GM21529 (cell line): ENCODE measurements around the gene YIF1B.
A peak's percentile ranks its signal among the peaks of the same experiment; 100 is the strongest.
"Not testable (repeated sequence)": the region's sequence is repeated elsewhere in the genome, so short reads cannot be mapped to it uniquely, and the experiment has no call there.

Experiments
- ATAC-seq: cut with Tn5 transposase; IDR thresholded peaks from one replicate; pipeline ENCODE4 v1.9.1; 2021; ENCODE audit not compliant: unreplicated experiment

YIF1B gene

GRCh38 chr19:38277969-38278680 is 37.6 kb downstream of the YIF1B start:
- ATAC-seq, result no peak

DNA sequence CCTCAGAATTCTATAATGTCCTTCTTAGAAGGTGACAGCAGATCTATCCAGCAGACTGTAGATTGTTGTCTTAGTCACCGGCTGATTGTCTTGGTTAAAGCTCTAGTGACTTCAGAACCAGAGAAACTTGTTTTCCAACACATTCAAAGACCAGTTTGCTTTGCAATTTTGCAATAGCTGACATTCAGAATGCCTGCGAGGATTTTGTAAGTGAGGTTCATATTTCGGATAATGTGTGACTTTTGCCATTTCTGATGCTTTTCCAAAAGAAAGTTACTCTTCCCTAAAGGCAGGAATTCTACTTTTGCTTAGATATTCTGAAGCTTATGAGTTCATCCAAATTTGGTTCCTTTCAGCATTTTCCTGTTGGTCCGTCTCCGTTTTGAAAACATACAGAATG is 38.2 kb downstream of the YIF1B start:
- ATAC-seq, result no peak

DNA sequence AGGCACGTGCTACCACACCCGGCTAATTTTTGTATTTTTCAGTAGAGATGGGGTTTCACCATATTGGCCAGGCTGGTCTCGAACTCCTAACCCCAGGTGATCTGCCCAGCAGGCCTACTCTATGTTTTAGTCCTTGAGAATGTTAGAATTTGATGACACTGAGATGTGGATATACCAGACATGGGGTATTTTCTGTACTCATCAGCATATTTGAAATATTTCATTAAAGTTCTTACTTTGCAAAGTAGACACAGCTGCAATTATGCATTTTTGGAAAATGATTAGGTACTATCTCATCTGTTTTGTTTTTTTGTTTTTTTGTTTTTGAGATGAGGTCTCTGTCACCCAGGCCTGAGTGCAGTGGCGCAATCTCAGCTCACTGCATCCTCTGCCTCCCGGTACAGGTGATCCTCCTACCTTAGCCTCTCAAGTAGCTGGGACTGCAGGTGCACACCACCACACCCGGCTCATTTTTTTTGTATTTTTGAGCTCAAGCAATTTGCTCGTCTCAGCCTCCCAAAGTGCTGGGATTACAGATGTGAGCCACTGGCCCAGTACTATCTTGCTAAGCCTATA is 38.7 kb downstream of the YIF1B start:
- no peak for ATAC-seq

GRCh38 chr19:38274739-38275138 is 41.0 kb downstream of the YIF1B start:
- ATAC-seq, result no peak

DNA sequence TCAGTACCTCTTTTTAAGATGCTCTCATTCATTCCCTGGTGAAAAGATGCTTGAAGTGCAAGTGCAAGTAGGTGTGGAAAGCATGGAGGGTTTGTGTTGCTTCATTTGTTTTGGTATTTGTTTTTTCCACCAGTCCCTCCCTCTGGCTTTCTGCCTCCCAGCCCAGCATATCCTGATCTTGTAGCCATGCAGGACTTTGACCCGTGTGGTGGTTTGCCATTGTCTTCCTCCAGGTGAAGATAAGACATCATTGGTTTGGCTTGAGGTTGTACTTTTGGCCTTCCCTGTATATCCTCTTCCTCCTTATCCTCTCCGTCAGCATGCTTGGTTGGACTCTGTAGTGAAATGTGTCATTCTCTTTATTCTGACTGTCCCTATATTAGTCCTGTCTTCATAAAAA is 42.2 kb downstream of the YIF1B start:
- no peak for ATAC-seq

- ATAC-seq, result no peak
These were observed 45.1 kb downstream of the YIF1B start for GRCh38 chr19:38270587-38271167.

DNA sequence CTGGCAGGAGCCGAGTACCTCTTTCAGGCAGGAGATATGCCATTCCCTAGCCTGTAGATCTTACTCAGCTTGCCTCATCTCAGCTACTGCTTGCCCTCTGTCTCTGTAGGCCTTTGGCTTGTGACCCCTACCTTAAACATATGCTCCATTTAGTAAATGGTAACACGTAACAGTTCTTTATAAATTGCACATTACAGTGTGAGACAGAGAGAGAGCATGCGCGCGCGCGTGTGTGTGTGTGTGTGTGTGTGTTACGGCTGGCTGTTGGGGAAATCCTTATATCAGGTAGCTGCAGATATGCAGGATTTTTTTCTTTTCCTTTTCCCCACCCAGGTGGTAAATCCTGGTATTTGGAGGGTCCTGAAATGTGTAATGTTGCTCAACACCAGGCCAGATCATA is 47.2 kb downstream of the YIF1B start:
- ATAC-seq, result no peak

GRCh38 chr19:38267761-38268483 is 47.8 kb downstream of the YIF1B start:
- no peak for ATAC-seq

DNA sequence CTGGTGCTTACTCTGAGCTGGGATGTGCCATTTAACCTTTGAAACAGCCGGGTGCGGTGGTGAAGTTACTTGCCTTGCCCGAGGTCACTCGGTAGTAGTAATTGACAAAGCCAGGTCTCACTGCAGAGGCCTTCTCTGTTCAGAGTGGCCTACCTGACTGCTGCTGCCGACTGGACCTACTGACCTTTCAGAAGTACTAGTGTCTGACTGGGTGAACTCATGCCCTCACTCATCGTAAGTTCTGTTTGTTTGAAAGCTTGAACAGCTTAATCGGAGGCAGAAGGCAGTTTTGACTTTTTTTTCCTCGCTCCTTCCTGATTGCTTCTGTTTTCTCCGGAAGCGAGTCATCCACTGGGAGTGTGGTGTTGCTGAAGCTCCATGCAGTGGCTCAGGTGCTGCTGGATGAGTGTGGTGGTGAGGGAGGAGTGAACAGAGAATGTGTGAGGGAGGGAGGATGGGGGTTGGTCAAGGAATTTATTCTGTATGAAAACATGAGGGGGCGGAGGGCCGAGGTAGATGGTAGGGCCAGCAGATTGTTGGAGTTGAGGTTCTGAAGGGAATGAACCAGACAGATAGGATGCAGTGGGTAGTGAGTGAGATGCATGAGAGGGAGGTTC is 48.7 kb downstream of the YIF1B start:
- no peak for ATAC-seq

DNA sequence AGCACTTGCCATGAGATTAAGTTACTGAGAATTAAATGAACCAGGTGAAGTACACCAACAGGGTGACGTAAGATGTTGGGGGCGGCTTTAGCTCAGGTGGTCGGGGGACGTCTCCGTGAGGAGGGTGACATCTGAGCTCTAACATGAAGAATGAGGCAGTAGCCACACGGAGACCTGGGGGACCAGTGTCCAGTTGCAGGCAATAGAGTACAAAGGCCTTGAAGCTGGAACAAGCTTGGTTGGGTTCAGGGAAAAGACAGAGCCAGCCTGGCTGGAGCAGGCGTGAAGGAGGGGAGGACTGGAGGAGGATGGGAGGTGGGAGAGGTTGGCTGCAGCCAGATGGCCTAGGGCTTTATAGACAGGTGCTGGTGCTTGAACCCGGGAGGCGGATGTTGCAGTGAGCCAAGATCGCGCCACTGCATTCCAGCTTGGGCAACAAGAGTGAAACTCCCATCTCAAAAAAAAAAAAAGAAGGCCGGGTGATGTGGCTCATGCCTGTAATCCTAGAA is 49.8 kb downstream of the YIF1B start:
- ATAC-seq, result no peak

- no peak for ATAC-seq
These were observed 50.4 kb downstream of the YIF1B start for GRCh38 chr19:38265213-38265861.

DNA sequence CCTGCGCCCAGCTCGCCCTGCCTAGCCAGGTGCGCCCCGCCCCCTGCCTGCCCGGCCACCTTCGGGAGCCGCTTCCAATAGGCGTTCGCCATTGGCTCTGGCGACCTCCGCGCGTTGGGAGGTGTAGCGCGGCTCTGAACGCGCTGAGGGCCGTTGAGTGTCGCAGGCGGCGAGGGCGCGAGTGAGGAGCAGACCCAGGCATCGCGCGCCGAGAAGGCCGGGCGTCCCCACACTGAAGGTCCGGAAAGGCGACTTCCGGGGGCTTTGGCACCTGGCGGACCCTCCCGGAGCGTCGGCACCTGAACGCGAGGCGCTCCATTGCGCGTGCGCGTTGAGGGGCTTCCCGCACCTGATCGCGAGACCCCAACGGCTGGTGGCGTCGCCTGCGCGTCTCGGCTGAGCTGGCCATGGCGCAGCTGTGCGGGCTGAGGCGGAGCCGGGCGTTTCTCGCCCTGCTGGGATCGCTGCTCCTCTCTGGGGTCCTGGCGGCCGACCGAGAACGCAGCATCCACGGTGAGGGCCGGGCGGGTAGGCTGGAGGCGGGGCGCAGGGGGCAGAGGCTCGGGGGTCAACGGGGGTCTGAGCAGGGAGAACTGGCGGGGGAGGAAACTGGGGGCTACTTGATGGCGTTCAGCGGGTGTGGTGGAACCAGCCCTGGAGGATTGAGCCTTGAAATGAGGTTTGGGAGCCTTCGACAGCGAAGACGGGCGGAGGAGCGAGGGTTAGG is 51.1 kb downstream of the YIF1B start, which contains the start of gene SPINT2:
TSS of gene SPINT2 (plus strand) at position 88 of the 727 bp plus-strand sequence. CDS start at position 408, 320 bp downstream.
- no peak for ATAC-seq

GRCh38 chr19:38263689-38264485 is 51.9 kb downstream of the YIF1B start:
- ATAC-seq, result peak; percentile 49

DNA sequence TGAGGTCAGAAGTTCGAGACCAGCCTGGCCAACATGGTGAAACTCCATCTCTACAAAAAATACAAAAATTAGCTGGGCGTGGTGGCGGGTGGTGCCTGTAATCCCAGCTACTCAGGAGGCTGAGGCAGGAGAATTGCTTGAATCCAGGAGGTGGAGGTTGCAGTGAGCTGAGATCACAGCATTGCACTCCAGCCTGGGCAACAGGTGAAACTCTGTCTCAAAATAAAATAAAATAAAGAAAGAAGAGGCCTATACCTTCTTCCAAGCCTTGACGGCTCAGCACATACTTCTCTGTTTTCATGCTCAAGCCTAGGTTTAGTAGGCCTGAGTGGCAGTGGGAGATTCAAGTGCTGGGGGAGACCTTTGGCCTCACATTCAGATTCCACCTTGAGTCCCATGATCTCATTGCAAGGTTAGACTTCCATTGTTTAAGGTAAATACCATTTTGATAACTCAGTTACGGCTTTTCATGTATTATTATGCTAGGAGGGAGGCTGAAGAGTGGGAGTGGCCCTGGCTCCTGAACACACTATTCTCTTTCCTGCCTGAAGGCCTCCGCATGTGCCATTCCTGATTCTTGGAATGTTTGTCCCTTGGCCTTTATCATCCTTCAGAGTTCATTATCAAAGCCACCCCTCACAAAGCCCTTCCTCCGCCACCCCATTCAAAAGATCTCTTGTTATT is 53.0 kb downstream of the YIF1B start:
- no peak for ATAC-seq

GRCh38 chr19:38261942-38262341 is 53.8 kb downstream of the YIF1B start:
- not testable (repeated sequence) for ATAC-seq

GRCh38 chr19:38255383-38256014 is 60.2 kb downstream of the YIF1B start:
- ATAC-seq, result no peak

GRCh38 chr19:38253788-38254187 is 62.0 kb downstream of the YIF1B start:
- no peak for ATAC-seq
